Erythroblast (primary cell): ENCODE results near the gene KDM1A.

ENCODE experiments used
- GATA1 ChIP-seq: IDR thresholded peaks from 2 replicates; pipeline ENCODE4 v1.6.1; 2011; ENCODE audit warnings: low read depth, mild to moderate bottlenecking, control low read depth, low read length, moderate library complexity
- POLR2A ChIP-seq: IDR thresholded peaks from 2 replicates; pipeline ENCODE4 v1.6.1; 2011; ENCODE audit warnings: mild to moderate bottlenecking, low read length

GRCh38 chr1:23116216-23116836 lies 97.1 kb downstream of the KDM1A start:
- TF ChIP-seq POLR2A (no peak), GATA1 (no peak)
